ENCODE data around the gene DDX20. TPM values are rescaled to one million over a fixed set of nuclear protein-coding genes. Genes with fewer than 3 reads are reported as not detected.

The DDX20 gene
- total and polyA plus RNA-seq, 2 of the 8 experiments (the other 6 are each of a cell fraction or from before 2014, with no cell fraction given) = 7.5 to 24.7 TPM

GRCh38 chr1:111736548-111737215 lies 19.0 kb upstream of the DDX20 start (continued):
- TF ChIP-seq CTCF (IDR thresholded peaks at IDR 0.05; ENCODE audit: control extremely low read depth in 1 of 3, insufficient read depth in 1 of 3, low read depth in 1 of 3, low read length in 3 of 3) = no peak
- no peak for TF ChIP-seq RBBP5 (IDR thresholded peaks at IDR 0.05; ENCODE audit: borderline replicate concordance, low read depth, low read length)
- TF ChIP-seq CBX5 (IDR thresholded peaks at IDR 0.05; ENCODE audit: low read depth, low read length) = no peak
- no peak for TF ChIP-seq MAFK (IDR thresholded peaks at IDR 0.05; ENCODE audit: low read depth, low read length)
- TF ChIP-seq TCF12 (IDR thresholded peaks at IDR 0.05; ENCODE audit: low read depth, low read length) = no peak
- no peak for TF ChIP-seq GABPA (IDR thresholded peaks at IDR 0.05; ENCODE audit: borderline replicate concordance, insufficient read depth, low read length)
